RWPE2 (cell line): ENCODE results near the gene FAT4.

ENCODE experiments used
- ATAC-seq: fragments of 200-7000 bp; cut with Tn5 transposase; 3 replicates; pipeline ENCODE4 v1.9.1; 2021; ENCODE audit warnings: low read depth
- DNase-seq: peaks from one replicate; pipeline ENCODE4 v3.0.0-alpha.2; 2020; ENCODE audit warnings: low spot score
- H3K27ac ChIP-seq: fragments of 450-650 bp; 2 replicates; pipeline ENCODE4 v1.5.1; 2017; ENCODE audit warnings: mild to moderate bottlenecking; ENCODE audit not compliant: poor library complexity, severe bottlenecking
- H3K27me3 ChIP-seq: fragments of 250-450 bp; sonication (Bioruptor Pico); 2 replicates; pipeline ENCODE4 v1.5.1; 2021; ENCODE audit warnings: mild to moderate bottlenecking, moderate library complexity; ENCODE audit not compliant: insufficient read depth, poor library complexity, severe bottlenecking
- H3K36me3 ChIP-seq: fragments of 250-450 bp; sonication (Bioruptor Pico); 2 replicates; pipeline ENCODE4 v1.5.1; 2020; ENCODE audit warnings: low read depth, mild to moderate bottlenecking, moderate library complexity
- H3K4me1 ChIP-seq: fragments of 250-450 bp; sonication (Bioruptor Pico); 2 replicates; pipeline ENCODE4 v1.5.1; 2021; ENCODE audit warnings: mild to moderate bottlenecking, moderate library complexity; ENCODE audit not compliant: insufficient read depth, poor library complexity, severe bottlenecking
- H3K4me3 ChIP-seq: fragments of 250-450 bp; sonication (Bioruptor Pico); 2 replicates; pipeline ENCODE4 v1.5.1; 2021; ENCODE audit warnings: mild to moderate bottlenecking, moderate library complexity; ENCODE audit not compliant: severe bottlenecking
- H3K9me3 ChIP-seq: fragments of 250-450 bp; sonication (Bioruptor Pico); 2 replicates; pipeline ENCODE4 v1.5.1; 2021; ENCODE audit warnings: mild to moderate bottlenecking, moderate library complexity; ENCODE audit not compliant: severe bottlenecking
- TF ChIP-seq, protein P1 (sequence below): fragments of 450-650 bp; IDR thresholded peaks from one replicate; pipeline ENCODE4 v1.5.1; 2017; ENCODE audit warnings: mild to moderate bottlenecking, moderate library complexity; ENCODE audit not compliant: poor library complexity, severe bottlenecking

Gene FAT4

GRCh38 chr4:125311503-125311902, 3.3 kb upstream of the FAT4 start:
- Histone ChIP-seq H3K4me1 (no peaks in the 10 kb centered on the region), H3K27ac (no peak overlapping the region), H3K9me3 (no peaks in the 10 kb centered on the region), H3K36me3 (no peaks in the 10 kb centered on the region), H3K27me3 (no peaks in the 10 kb centered on the region), H3K4me3 (no peak overlapping the region)
- TF ChIP-seq, protein P1, sequence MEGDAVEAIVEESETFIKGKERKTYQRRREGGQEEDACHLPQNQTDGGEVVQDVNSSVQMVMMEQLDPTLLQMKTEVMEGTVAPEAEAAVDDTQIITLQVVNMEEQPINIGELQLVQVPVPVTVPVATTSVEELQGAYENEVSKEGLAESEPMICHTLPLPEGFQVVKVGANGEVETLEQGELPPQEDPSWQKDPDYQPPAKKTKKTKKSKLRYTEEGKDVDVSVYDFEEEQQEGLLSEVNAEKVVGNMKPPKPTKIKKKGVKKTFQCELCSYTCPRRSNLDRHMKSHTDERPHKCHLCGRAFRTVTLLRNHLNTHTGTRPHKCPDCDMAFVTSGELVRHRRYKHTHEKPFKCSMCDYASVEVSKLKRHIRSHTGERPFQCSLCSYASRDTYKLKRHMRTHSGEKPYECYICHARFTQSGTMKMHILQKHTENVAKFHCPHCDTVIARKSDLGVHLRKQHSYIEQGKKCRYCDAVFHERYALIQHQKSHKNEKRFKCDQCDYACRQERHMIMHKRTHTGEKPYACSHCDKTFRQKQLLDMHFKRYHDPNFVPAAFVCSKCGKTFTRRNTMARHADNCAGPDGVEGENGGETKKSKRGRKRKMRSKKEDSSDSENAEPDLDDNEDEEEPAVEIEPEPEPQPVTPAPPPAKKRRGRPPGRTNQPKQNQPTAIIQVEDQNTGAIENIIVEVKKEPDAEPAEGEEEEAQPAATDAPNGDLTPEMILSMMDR: no peak
- ATAC-seq (no peak), DNase-seq (no peak)

- no peak; the same call in 2 of the 3 replicates for ATAC-seq
- Histone ChIP-seq H3K9me3 (no peaks in the 10 kb centered on the region), H3K27me3 (no peaks in the 10 kb centered on the region), H3K36me3 (no peaks in the 10 kb centered on the region), H3K27ac (no peak overlapping the region), H3K4me1 (no peaks in the 10 kb centered on the region), H3K4me3 (no peak overlapping the region)
- TF ChIP-seq, protein P1: peak; percentile 92
- DNase-seq: no peak
These were observed 1.3 kb upstream of the FAT4 start for GRCh38 chr4:125313497-125313896.

GRCh38 chr4:125313989-125314667, 627 bp upstream of the FAT4 start:
- Histone ChIP-seq H3K4me1 (no peaks in the 10 kb centered on the region), H3K36me3 (no peaks in the 10 kb centered on the region), H3K4me3 (peak overlapping the region; percentile 63), H3K27ac (no peak overlapping the region), H3K27me3 (no peaks in the 10 kb centered on the region), H3K9me3 (no peaks in the 10 kb centered on the region)
- TF ChIP-seq, protein P1: no peak
- ATAC-seq (no peak), DNase-seq (no peak)

GRCh38 chr4:125315576-125316400, 1.0 kb downstream of the FAT4 start:
- H3K27ac ChIP-seq: peak overlapping the region; percentile 30
- no peak for DNase-seq
- ATAC-seq: peak; percentile 21
- no peaks in the 10 kb centered on the region for H3K27me3 ChIP-seq
- no peaks in the 10 kb centered on the region for H3K36me3 ChIP-seq
- H3K9me3 ChIP-seq: no peaks in the 10 kb centered on the region
- H3K4me1 ChIP-seq: no peaks in the 10 kb centered on the region
- H3K4me3 ChIP-seq: peak overlapping the region; percentile 63
- TF ChIP-seq, protein P1: no peak

DNA sequence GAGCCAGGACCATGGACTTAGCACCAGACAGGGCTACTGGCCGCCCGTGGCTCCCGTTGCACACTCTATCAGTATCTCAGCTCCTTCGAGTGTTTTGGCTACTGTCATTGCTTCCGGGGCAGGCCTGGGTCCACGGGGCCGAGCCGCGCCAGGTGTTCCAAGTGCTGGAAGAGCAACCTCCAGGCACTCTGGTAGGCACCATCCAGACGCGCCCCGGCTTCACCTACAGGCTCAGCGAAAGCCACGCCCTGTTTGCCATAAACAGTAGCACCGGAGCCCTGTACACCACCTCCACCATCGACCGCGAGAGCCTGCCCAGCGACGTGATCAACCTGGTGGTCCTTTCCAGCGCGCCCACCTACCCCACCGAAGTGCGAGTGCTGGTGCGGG, 1.6 kb downstream of the FAT4 start:
- Histone ChIP-seq H3K36me3 (no peaks in the 10 kb centered on the region), H3K27ac (peak overlapping the region; percentile 30), H3K27me3 (no peaks in the 10 kb centered on the region), H3K4me1 (peaks cover under 1% of the 10 kb centered on the region), H3K9me3 (no peaks in the 10 kb centered on the region), H3K4me3 (peak overlapping the region; percentile 63)
- DNase-seq: peak; percentile 82
- TF ChIP-seq, protein P1: no peak
- ATAC-seq: peak; percentile 62
